ENCODE results near the gene COA8. TPM values are rescaled to one million over a fixed set of nuclear protein-coding genes. Genes with fewer than 3 reads are reported as not detected.

COA8 gene
- total RNA-seq, 1 experiment from 2014 or later, result 37.2 TPM

- Mint-ChIP-seq H3K27ac (ENCODE audit: unreplicated experiment) (no peak overlapping the region), H3K9me3 (ENCODE audit: low read depth, unreplicated experiment) (no peaks in the 10 kb centered on the region), H3K4me3 (ENCODE audit: low read depth, unreplicated experiment) (no peak overlapping the region), H3K4me1 (ENCODE audit: low read depth, unreplicated experiment) (peaks cover 5% of the 10 kb centered on the region), H3K27me3 (ENCODE audit: unreplicated experiment) (no peaks in the 10 kb centered on the region), H3K36me3 (ENCODE audit: insufficient read depth, unreplicated experiment) (peaks cover 5% of the 10 kb centered on the region)
- no TSS peak for BruUV-seq (replicated peaks)
- peak; percentile 92 for TF ChIP-seq CTCF (IDR thresholded peaks at IDR 0.05; ENCODE audit: unreplicated experiment)
- intact Hi-C loops (cut with micrococcal nuclease; ENCODE audit: unreplicated experiment), result loop anchor here (2.0 kb wide), 1 partner anchor 28 kb away; no protein-coding TSS in a partner anchor
- CTCF ChIA-PET, result interaction anchor here (0.5 to 1.8 kb wide), 6 partner anchors 15 to 53 kb away, joined by 3 to 23 read pairs (median 4); no protein-coding TSS in a partner anchor
- peak; percentile 86 for DNase-seq
These were observed 15.9 kb upstream of the COA8 start for GRCh38 chr14:103546652-103547454.

- H3K4me1 Mint-ChIP-seq (ENCODE audit: low read depth, unreplicated experiment), result peaks cover 5% of the 10 kb centered on the region
- no peaks in the 10 kb centered on the region for H3K9me3 Mint-ChIP-seq (ENCODE audit: low read depth, unreplicated experiment)
- no peak overlapping the region for H3K4me3 Mint-ChIP-seq (ENCODE audit: low read depth, unreplicated experiment)
- intact Hi-C loops (cut with micrococcal nuclease; ENCODE audit: unreplicated experiment), result loop anchor here (2.0 kb wide), 1 partner anchor 29 kb away; no protein-coding TSS in a partner anchor
- no peaks in the 10 kb centered on the region for H3K36me3 Mint-ChIP-seq (ENCODE audit: insufficient read depth, unreplicated experiment)
- no peak for TF ChIP-seq CTCF (IDR thresholded peaks at IDR 0.05; ENCODE audit: unreplicated experiment)
- no peaks in the 10 kb centered on the region for H3K27me3 Mint-ChIP-seq (ENCODE audit: unreplicated experiment)
- BruUV-seq (replicated peaks), result no TSS peak
- no peak for DNase-seq
- H3K27ac Mint-ChIP-seq (ENCODE audit: unreplicated experiment), result no peak overlapping the region
- CTCF ChIA-PET, result interaction anchor here (0.5 to 1.8 kb wide), 6 partner anchors 14 to 54 kb away, joined by 3 to 23 read pairs (median 4); no protein-coding TSS in a partner anchor
These were observed 15.3 kb upstream of the COA8 start for GRCh38 chr14:103547455-103547940.

- BruUV-seq (replicated peaks), result no TSS peak
- intact Hi-C loops (cut with micrococcal nuclease; ENCODE audit: unreplicated experiment), result loop anchor here (2.0 kb wide), 1 partner anchor 29 kb away; no protein-coding TSS in a partner anchor
- H3K27me3 Mint-ChIP-seq (ENCODE audit: unreplicated experiment), result no peaks in the 10 kb centered on the region
- no peak overlapping the region for H3K4me3 Mint-ChIP-seq (ENCODE audit: low read depth, unreplicated experiment)
- CTCF ChIA-PET, result interaction anchor here (1.8 kb wide), 1 partner anchor 29 kb away, joined by 23 read pairs; no protein-coding TSS in a partner anchor
- H3K36me3 Mint-ChIP-seq (ENCODE audit: insufficient read depth, unreplicated experiment), result no peaks in the 10 kb centered on the region
- H3K9me3 Mint-ChIP-seq (ENCODE audit: low read depth, unreplicated experiment), result no peaks in the 10 kb centered on the region
- DNase-seq, result no peak
- H3K4me1 Mint-ChIP-seq (ENCODE audit: low read depth, unreplicated experiment), result peaks cover 5% of the 10 kb centered on the region
- H3K27ac Mint-ChIP-seq (ENCODE audit: unreplicated experiment), result no peak overlapping the region
- no peak for TF ChIP-seq CTCF (IDR thresholded peaks at IDR 0.05; ENCODE audit: unreplicated experiment)
These were observed 14.8 kb upstream of the COA8 start for GRCh38 chr14:103547941-103548462.

- Mint-ChIP-seq H3K27ac (ENCODE audit: unreplicated experiment) (no peak overlapping the region), H3K4me1 (ENCODE audit: low read depth, unreplicated experiment) (peaks cover 5% of the 10 kb centered on the region), H3K4me3 (ENCODE audit: low read depth, unreplicated experiment) (no peak overlapping the region), H3K27me3 (ENCODE audit: unreplicated experiment) (no peaks in the 10 kb centered on the region), H3K36me3 (ENCODE audit: insufficient read depth, unreplicated experiment) (no peaks in the 10 kb centered on the region), H3K9me3 (ENCODE audit: low read depth, unreplicated experiment) (no peaks in the 10 kb centered on the region)
- no peak for DNase-seq
- BruUV-seq (replicated peaks), result no TSS peak
- no peak for TF ChIP-seq CTCF (IDR thresholded peaks at IDR 0.05; ENCODE audit: unreplicated experiment)
- intact Hi-C loops (cut with micrococcal nuclease; ENCODE audit: unreplicated experiment), result no loop called here
- CTCF ChIA-PET, result interaction anchor here (1.3 kb wide), 1 partner anchor 9 kb away, joined by 3 read pairs; no protein-coding TSS in a partner anchor
These were observed 14.1 kb upstream of the COA8 start for GRCh38 chr14:103548463-103549351.
